GM18508 (cell line): ENCODE measurements around the gene DOCK3.
"Not testable (repeated sequence)": the region's sequence is repeated elsewhere in the genome, so short reads cannot be mapped to it uniquely, and the experiment has no call there.

ENCODE experiments used
- ATAC-seq: cut with Tn5 transposase; IDR thresholded peaks from one replicate; pipeline ENCODE4 v1.9.1; 2021; ENCODE audit warnings: moderate number of reproducible peaks; ENCODE audit not compliant: insufficient read depth, unreplicated experiment

DOCK3 gene

GRCh38 chr3:51378065-51378464 lies 703.3 kb downstream of the DOCK3 start:
- no peak for ATAC-seq

DNA sequence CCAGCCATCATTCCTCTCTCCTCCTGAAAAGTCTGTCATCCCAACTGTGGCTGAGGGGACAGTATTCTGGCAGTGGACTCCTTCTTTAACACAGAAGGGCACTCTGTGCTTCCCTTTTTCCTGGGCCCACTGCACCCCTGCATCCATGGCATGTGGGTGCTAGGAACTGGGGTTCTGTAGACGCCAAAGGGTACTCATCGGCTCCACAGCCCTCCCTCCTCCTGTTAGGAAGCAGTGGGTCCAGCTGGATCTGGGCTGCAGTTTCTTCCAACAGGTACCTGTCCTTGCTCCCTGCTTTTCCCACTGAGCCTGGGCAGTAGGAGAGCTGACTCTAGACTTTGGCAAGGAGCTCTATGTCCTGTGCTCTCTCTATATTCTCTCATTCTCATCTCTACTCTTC lies 704.0 kb downstream of the DOCK3 start:
- no peak for ATAC-seq

- no peak for ATAC-seq
Observed at GRCh38 chr3:51379301-51379700, 704.6 kb downstream of the DOCK3 start.

DNA sequence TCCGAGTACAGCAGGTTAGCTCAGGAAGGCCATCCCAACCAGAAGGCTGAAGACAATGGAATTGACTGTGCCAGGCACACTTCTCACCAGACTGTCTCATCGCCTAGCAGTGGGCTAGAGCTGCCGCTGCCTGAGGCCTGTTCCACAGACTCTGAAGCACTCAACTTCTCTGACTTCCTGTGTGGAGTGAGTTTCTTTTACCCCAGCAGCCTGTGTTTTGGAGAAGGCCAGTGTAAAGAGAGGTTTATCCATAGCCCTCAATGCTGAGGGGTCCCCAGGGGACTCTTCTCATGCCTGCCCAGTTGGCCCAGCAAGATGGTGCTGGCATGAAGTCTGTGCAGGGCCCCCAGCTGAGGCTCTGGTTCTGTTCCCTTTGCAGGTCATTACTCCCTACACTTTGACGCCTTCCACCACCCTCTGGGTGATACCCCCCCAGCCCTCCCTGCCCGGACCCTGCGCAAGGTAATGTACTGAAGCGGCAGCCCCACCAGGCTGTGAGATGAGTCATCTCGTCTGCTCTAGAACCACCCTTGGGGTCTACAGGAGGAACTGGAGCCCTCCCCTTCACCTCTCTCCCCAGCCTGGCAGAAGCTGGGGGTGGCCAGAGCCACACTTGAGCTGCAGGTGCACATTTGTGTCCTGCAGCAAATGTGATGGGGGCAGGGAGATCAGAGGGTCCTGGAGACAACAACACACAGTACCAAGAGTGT lies 705.2 kb downstream of the DOCK3 start:
- no peak for ATAC-seq

DNA sequence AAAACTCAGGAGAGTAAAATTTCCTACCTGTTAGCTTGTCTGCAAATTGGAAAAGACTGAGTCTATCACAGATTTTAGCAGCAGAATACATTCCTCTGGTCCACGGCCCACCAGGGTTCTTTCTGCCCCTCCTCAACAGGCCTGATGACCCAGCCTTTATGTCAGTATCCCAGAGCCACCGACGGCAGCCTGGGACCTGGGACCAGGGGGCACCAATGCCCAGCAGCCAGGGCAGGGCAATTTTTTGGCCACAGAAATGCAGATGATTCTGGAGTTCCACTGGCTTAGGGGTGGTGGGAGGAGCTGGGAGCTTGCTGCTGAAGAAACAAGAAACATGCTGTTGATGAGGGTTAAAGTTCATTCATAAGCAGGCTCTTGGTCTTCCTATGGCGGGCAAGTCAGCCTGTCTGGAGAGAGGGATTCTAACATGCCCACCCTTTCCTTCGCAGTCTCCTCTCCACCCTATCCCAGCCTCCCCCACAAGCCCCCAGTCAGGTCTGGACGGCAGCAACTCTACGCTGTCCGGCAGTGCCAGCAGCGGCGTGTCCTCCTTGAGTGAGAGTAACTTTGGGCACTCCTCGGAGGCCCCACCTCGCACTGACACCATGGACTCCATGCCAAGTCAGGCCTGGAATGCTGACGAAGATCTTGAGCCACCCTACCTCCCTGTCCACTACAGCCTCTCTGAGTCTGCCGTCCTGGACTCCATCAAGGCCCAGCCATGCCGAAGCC lies 706.0 kb downstream of the DOCK3 start:
- no peak for ATAC-seq

GRCh38 chr3:51381333-51381705 lies 706.6 kb downstream of the DOCK3 start:
- no peak for ATAC-seq

- ATAC-seq: no peak
Observed at GRCh38 chr3:51382076-51382745, 707.5 kb downstream of the DOCK3 start.

- ATAC-seq: no peak
Observed at GRCh38 chr3:51382947-51383578, 708.3 kb downstream of the DOCK3 start.

- no peak for ATAC-seq
Observed at GRCh38 chr3:51384055-51384725, 709.5 kb downstream of the DOCK3 start.

- peak; percentile 69 for ATAC-seq
Observed at GRCh38 chr3:51384726-51385473, 710.2 kb downstream of the DOCK3 start, which contains the start of gene MANF. Gene MANF (plus strand): TSS chr3:51385291. CDS start chr3:51385343, 52 bp downstream.

DNA sequence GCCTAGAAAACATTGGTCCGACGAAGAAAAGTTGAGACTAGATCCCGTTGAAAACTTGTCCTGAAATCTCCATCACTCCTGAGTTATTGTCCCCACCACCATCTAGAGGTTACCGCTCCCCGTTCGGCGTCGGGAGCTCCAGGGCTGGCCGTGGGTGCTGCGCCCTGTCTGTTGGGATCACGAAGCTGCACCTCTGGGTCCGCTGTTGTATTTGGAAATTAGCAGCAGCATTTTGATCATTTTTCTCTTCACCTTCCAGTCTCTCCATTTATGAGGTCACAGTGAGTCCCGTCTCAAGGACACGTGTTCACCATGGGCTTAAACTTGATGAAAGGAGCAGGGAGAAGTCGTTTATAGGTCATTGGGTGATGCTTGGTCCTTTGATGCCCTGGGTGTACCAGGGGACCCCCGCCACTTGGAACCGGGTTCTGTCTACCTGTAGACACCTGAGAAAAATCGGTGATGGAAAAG lies 710.9 kb downstream of the DOCK3 start:
- ATAC-seq: no peak

- no peak for ATAC-seq
Observed at GRCh38 chr3:51386159-51386851, 711.6 kb downstream of the DOCK3 start.

GRCh38 chr3:51386852-51387229 lies 712.1 kb downstream of the DOCK3 start:
- ATAC-seq: no peak

DNA sequence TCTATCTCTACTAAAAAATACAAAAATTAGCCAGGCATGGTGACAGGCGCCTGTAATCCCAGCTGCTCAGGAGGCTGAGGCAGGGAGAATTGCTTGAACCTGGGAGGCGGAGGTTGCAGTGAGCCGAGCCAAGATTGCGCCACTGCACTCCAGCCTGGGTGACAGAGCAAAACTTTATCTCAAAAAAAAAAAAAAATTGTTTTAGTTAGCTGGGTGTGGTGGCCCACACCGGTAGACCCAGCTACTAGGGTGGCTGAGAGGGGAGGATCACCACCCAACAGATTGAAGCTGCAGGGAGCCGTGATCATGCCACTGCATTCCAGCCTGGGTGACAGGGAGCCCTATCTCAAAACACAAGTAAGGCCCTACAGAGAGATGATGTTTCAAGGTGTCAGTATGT lies 712.6 kb downstream of the DOCK3 start:
- not testable (repeated sequence) for ATAC-seq

DNA sequence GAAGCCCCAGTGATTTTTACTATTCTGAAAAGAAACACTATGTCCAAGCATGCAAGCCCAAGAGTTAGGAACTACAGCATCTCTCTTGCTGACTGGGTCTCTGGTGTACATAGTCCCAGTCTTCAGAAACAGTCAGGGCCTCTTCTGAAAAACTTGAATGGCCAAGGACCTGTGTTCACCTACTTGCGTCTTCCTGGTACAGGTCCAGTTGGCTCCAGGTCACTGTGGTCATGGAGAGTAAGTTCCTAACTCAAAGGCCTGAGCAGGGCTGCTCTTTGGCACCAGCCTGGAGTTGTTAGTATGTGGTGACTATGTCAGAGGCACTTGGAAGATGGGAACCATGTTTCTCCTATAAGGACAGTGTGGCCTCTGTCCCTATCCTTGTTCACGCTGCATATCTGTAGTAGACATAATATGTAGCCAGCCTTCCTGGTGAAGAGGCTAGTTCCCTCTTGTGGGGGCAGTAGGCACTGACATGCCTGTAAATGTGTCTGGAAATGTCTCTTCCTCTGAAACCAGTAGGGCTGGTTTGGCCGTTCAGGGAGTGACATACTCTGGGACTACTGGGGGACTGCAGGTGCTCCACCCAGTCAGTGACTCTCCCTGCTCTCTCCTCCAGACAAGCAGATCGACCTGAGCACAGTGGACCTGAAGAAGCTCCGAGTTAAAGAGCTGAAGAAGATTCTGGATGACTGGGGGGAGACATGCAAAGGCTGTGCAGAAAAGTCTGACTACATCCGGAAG lies 713.7 kb downstream of the DOCK3 start:
- ATAC-seq: no peak

DNA sequence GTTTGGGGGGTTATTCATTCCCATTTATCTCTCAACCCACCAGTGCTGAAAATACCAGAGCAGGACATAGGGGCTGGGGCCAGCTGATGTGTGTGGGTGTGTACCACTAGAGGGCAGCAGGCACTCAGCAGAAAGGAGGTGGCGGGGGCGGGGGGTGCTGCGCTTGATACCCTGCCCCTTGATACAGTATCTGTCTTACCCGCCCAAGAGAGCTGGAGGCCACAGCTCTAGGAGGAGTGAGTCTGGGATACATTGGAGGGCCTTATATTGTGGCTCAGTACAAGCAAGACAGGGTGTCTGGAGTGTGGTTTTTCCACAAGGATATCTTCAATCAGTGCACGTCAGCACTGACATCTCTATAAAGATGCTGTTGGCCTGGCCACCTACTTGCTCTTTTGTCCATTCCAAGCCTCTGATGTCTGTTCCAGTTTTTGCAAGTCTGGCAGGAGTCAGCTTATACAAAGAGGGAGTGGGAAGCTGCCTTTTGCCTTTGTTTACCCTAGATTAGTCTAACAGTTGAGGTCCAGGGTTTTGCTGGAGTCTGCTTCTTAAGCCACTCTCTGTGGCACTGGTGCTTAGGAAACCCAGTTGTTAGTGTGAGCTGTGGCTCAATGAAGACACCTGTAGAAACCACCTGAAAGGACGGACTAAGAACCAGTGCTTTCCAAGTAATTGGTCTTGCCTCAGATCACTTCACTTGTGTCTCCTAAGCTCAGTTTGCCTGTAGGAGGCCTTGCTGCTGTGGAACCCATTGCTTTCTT lies 714.9 kb downstream of the DOCK3 start:
- no peak for ATAC-seq

DNA sequence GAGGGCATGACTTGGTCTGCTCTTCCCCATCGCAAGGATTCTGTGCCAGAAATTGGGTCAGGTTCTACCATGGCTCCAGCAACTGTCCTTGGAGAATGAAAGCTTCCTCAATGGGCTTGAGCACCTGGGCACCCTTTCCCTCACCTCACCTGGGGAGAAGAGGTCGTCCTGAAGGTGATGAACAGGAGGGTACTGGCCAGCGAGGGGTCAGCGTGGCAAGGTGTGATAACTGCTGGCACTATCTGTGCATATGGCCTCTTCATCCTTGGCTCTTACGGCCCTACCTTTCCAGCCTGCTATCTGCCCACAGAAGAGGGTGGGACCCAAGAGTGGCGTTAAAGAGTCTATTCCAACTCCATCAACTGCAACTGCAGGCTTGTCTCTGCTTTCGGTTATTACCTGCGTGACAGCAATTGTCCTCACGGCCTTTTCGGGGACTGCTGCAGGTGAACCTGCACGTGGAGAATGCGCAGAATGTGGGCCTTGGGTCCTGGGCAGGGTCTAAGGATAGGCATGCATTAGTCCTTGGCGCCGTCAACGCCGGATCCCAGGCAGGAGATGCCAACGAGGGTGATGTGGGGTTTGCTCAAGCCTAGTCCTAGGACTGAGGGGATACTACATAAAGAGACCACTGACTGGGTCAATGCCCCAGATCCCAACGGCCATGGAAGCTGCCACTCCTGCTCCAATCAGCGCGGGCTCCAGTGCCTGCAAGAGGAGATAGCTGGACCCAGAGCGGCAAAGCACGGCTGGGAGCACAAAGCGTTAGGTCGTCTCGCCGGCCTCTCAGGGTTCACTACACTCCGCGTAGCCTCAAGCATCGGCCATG lies 715.7 kb downstream of the DOCK3 start:
- ATAC-seq: no peak
